Brain pericyte (primary cell): ENCODE measurements around the gene SRRM3.
"Not testable (repeated sequence)": the region's sequence is repeated elsewhere in the genome, so short reads cannot be mapped to it uniquely, and the experiment has no call there.

Experiments used
- DNase-seq: peaks from one replicate; pipeline ENCODE4 v3.0.0-alpha.2; 2012; ENCODE audit warnings: low read depth, low spot score

Gene SRRM3

DNA sequence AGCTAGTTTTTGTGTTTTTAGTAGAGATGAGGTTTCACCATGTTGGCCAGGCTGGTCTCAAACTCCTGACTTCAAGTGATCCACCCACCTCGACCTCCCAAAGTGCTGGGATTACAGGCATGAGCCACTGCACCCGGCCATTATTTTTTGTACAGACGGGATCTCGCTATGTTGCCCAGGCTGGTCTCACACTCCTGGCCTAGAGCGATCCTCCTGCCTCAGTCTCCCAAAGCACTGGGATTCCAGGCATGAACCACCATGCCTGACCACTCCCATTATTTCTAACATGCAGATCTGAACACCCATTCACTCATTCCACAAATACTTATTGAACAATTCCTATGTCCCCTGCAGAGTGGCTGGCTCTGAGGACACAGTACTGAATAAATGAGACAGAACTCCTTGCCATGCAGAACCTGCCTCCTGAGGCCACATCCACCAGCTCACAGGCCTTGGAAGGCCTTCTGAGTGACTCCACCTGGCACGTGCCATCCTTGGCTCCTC is 89.2 kb downstream of the SRRM3 start:
- not testable (repeated sequence) for DNase-seq

DNA sequence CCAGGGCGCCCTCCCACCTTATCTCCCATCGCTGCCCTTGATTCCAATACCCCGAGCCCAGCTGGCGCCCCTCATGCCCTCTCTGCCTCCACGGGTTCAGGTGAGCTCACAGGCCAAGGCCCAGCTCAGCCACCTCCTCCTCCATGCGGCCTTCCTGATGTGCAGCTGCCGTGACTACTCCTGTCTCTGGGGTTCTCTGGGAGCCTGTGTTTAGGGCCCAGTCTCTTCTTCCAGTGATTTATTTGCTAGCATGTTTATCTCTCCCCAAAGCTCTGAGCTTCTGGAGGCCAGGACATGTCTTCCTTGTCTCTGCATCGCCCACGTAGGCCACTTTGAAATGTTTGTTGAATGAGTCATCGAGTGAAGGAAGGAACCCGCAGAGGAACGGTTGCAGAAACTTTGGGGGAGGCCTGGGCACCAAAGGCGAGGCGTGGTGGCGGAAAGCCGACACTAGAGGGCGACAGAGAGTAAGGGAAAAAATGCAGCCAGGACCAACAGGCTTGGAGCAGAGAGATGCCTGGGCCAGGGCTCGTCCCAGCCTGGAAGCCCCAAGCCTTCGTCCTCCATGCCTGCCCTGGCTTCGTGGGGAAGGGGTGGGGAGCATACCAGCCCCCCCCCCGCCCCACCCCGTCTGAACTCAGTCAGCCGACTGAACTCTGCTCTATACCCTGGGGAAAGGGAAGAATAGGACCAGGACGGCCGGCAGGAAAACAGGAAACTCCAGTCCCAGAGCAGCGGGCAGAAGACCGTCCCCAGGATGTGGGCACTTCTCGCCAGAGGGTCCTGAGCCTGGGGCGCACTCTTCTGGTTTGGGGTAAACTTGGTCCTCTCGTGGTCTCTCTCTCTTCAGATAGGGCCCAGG is 89.9 kb downstream of the SRRM3 start:
- peak; percentile 87 for DNase-seq

DNA sequence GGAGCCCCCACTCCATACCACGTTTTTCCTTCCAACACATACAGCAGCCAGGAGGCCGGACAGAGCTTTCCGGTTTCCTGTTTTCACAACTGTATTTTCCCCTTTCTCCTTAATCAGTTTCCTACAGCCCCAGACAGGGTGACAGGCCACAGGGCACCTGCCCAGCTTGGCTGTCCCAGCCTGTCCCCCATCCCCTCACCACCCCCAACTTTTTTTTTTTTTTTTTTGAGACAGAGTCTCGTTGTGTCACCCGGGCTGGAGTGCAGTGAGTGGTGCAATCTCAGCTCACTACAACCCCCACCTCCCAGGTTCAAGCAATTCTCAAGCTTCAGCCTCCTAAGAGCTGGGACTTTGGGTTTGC is 90.5 kb downstream of the SRRM3 start:
- DNase-seq, result no peak

DNA sequence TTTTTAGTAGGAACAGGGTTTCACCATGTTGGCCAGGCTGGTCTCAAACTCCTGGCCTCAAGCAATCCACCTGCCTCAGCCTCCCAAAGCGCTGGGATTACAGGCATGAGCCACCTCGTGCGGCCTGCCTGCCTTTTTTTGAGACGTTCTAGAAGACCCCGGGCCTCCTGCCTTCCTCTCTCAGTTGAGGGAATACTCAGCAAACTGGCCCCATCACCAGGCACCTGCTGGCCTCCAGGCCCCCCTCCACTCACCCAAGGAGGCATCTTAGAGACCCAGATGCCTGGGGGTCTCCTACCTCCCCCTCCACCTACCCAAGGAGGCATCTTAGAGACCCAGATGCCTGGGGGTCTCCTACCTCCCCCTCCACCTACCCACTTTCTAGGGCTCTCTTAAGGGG is 91.2 kb downstream of the SRRM3 start:
- DNase-seq, result not testable (repeated sequence)

DNA sequence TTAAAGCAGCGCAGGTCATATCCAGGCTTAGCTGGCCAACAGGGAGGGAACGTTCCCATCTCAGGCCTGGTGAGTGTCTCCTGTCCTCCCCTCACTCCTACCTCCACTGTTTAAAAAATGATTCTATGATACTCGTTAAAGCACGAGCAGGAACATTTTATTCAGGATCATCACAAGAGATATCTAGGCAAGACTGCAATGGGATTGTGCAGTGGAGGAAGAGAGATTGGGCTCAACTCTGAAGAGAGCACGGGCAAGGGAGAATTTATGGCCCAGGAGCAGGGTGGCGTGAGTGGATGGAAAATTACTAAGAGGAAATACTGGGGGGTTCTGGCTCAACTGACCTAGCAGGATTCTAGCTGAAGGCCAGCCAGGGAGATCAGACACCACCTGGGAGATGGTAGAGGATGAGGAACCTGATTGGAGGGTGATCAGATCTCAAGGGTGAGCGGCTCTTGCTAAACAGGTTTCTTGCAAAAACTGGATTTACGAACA is 91.8 kb downstream of the SRRM3 start:
- DNase-seq, result no peak

DNA sequence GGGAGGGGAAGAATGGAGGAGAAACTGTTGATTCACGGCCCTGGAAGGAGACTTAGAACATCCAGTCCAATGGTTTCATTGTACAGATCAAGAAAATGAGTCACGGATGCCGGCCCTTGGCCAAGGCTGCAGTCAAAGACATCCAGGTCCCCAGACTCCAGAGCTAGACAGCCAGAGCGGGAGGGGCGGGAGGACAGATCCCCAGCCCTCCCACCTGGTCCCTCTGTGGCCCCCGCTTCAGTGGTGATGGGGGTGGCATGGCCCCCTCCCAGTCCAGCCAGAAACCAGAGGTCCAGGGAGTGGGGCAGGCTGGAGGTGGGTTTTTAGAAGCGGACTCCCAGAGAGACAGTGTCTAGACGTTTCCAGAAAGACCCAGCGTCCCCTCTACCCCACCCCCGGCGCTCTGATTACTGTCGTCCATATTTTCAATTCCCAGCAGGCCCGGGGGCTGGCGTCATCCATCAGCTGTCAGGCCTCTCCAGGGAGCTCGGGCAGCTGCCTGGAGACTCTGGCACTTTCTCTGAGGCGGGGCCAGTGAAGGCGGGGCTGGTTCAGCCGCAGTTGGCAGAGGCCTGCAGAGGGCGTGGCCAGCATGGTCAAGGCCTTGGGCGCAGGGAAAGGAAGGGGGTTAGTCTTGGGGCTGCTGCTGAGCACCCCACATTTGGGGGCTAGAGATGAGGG is 92.8 kb downstream of the SRRM3 start:
- DNase-seq, result peak; percentile 71

DNA sequence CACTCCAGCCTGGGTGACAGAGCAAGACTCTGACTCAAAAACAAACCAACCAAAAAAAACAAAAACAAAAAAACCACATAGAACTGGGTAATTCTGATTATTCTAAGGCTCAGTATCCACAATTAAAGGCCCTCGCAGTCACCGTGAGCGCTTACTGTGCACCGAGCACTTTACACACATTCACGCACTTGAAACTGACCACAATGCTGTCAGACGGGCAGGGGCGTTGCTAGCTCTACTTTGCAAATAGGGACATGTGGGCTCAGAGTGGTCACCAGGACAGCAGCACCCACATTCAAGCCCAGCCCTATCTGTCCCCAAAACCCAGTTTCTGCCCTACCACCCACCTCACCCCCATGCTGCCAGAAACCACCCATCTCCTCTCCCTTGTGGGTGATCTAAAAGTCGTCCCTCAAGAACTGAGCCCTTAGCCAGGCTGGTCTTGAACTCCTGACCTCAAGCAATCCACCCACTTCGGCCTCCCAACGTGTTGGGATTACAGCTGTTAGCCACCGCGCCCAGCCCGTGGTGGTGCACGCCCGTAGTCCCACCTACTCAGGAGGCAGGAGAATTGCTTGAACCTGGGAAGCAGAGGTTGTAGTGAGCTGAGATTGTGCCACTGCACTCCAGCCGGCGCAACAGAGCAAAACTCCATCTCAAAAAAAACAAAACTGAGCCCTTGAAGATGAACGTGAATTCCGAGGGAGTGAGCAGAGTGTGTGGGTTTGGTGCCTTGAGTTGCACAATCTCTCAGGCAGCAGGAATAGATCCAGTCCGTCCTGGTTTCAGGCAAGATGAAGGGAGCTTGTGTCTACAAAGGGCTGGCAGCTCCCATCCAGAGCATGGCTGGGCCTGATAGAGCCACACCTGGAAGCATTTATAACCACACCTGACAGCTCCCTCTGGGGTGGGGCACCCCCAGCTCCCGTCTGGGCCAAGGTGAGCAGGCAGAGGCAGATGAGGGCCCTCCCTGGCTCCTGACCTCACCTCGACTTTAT is 95.3 kb downstream of the SRRM3 start:
- no peak for DNase-seq

DNA sequence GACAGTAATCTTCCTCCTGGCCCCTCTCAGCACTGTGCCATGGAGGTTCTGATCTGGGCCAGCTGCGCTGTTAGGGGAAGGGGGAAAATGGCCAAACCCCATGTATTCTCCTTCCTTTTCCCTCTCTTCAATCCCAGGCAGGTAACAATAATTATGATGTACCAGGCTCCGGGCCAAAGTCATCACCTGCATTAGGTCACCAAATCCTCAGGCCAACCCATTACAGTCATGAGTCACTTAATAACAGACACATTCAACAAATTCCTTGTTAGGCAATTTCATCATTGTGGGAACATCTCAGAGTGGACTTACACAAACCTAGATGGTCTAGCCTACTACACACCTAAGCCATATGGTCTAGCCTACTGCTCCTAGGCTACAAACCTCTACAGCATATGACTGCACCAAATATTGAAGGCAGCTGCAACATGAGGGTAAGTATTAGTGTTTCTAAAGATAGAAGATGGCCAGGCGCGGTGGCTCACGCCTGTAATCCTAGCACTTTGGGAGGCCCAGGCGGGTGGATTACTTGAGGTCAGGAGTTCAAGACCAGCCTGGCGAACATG is 98.6 kb downstream of the SRRM3 start:
- no peak for DNase-seq

DNA sequence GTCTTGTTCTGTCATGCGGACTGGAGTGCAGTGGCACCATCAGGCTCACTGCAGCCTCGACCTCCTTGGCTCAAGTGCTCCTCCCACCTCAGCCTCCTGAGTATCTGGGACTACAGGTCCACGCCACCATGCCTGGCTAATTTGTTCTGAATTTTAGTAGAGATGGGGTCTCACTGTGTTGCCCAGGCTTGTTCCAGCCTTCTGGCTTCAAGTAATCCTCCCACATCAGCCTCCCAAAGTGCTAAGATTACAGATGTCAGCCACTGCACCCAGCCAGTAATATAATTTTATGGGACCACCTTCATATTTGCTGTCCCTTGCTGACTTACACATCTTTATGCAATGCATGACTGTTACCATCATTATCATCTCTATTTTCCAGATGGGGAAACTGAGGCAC is 99.3 kb downstream of the SRRM3 start:
- no peak for DNase-seq

DNA sequence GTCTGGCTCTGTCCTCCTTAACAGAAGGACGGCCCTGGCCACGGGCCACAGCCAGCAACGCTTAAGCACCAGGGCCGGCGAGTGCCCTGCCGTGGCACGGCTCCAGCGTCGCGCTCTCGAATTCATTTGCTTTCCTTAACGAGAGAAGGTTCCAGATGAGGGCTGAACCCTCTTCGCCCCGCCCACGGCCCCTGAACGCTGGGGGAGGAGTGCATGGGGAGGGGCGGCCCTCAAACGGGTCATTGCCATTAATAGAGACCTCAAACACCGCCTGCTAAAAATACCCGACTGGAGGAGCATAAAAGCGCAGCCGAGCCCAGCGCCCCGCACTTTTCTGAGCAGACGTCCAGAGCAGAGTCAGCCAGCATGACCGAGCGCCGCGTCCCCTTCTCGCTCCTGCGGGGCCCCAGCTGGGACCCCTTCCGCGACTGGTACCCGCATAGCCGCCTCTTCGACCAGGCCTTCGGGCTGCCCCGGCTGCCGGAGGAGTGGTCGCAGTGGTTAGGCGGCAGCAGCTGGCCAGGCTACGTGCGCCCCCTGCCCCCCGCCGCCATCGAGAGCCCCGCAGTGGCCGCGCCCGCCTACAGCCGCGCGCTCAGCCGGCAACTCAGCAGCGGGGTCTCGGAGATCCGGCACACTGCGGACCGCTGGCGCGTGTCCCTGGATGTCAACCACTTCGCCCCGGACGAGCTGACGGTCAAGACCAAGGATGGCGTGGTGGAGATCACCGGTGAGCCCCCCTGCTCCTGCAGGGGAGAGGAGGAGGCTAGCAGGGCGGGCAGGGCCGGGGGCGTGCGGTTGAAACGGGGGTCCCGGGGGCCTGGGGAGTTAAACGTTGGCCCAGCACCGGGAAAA is 100.9 kb downstream of the SRRM3 start, which contains the start of gene HSPB1:
TSS of gene HSPB1 (plus strand) at position 327 of the 855 bp plus-strand sequence. CDS start at position 367, 40 bp downstream.
- DNase-seq, result no peak

DNA sequence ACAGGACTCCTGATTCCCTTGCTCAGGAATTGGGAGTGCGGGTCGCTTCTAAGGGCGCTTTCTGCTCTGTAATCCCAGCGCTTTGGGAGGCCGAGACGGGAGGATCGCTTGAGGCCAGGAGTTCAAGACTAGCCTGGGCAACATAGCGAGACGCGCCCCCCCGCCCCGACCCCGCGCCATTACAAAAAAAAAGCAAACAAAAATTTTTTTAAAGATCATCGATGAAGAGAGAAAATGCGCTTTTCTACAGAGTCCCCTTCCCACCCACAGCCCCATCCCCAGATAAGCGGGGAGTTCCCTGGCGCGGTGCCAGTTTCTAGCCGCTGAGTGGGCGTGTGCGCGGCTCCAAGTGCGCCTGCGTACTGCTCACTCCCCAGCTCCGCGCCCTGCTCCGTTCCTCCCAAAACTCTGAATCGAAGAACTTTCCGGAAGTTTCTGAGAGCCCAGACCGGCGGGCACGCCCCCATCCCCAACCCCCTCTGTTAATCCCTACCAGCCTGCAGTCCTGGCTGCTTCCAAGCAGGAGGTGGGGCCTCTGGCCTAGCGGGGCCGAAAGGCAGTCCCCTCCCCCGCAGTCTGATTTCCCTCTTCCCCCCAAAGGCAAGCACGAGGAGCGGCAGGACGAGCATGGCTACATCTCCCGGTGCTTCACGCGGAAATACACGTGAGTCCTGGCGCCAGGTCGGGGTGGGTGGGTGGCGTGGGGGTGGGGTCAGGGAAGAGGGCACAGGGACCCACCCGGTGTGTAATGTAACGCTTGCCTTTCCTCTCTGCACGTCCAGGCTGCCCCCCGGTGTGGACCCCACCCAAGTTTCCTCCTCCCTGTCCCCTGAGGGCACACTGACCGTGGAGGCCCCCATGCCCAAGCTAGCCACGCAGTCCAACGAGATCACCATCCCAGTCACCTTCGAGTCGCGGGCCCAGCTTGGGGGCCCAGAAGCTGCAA is 101.8 kb downstream of the SRRM3 start:
- peak; percentile 72 for DNase-seq

DNA sequence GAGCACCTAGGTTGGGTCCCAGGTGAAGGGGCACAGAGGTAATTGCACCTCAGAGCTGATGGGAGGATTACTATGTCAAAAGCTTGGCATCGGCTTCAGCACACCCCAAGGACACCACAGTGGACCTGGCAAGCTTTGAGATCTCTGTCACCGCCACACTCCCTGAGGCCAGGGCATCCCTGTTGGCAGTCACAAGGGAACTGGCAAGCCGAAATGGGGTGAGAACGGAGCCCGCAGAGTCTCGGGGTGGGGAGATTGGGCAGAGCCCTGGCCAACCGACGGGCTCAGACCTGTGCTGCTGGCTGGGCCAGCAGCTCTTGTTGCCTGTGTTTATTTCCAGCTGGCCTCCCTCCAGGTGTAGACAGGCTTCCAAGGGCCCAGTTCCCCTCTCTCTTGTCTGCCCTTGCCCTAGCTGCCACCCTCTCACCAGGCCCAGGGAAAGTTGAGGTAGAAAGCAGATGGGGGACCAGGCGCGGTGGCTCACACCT is 103.2 kb downstream of the SRRM3 start:
- DNase-seq, result no peak

DNA sequence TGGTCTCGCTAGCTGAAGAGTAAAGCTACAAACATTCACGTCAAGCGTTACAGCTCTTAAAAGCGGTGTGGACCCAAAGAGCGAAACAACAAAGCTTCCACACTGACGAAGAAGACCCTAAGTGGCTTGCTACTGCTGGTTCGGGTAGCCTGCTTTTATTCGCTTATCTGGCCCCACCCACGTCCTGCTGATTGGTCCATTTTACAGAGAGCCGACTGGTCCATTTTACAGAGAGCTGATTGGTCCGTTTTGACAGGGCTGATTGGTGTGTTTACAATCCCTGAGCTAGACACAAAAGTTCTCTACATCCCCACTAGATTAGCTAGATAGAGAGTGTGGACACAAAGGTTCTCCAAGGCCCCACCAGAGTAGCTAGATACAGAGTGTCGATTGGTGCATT is 107.2 kb downstream of the SRRM3 start:
- not testable (repeated sequence) for DNase-seq

DNA sequence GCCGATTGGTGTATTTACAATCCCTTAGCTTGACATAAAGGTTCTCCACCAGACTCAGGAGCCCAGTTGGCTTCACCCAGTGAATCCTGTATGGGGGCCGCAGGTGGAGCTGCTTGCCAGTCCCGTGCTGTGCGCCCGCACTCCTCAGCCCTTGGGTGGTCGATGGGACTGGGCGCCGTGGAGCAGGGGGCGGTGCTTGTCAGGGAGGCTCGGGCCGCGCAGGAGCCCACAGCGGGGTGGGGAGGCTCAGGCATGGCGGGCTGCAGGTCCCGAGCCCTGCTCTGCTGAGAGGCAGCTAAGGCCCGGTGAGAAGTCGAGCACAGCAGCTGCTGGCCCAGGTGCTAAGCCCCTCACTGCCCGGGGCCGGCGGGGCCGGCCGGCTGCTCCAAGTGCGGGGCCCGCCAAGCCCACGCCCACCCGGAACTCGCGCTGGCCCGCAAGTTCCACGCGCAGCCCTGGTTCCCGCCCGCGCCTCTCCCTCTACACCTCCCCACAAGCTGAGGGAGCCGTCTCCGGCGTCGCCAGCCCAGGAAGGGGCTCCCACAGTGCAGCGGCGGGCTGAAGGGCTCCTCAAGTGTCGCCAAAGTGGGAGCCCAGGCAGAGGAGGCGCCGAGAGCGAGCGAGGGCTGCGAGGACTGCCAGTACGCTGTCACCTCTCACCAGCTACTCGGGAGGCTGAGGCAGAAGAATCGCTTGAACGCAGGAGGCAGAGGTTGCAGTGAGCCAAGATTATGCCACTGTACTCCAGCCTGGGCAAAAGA is 107.8 kb downstream of the SRRM3 start:
- not testable (repeated sequence) for DNase-seq

DNA sequence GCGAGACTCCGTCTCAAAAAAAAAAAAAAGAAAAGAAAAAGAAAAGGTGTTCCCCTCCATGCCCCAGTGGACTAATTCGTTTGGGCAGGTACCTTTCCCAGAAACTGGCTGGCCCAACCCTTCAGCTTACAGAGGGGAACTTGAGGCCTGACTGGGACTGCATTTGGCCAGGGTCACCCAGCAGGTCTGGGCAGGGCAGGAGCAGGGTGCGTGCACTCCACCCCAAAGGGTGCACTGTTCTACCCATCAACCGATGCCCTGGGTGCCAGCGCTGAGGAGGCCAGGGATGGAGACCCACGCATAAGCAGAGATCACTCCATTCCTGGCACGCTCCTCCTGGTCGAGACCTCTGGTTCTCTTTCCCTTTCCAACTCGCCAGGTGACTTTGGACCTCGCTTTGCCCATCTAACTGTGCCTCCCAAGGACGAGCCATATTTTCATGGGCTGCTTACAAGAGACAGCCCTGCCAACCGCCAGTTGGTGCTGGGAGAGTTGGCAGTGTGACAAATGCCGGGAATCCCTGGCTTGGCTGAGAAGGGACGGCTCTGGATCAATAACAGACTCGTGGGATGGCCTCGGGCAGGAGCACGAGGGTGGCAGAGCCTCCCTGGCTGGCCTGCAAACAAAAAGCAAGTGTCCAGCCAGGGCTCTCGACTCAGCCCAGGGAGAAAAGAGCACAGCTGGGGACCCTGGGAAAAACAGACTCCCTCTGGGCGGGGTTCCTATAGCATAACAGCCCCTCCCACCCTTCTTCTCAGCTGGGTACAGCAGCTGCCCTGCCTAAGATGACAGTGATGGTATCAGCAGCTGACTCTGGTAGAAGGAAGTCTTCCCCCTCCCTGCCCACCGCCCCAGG is 108.6 kb downstream of the SRRM3 start:
- DNase-seq, result no peak

DNA sequence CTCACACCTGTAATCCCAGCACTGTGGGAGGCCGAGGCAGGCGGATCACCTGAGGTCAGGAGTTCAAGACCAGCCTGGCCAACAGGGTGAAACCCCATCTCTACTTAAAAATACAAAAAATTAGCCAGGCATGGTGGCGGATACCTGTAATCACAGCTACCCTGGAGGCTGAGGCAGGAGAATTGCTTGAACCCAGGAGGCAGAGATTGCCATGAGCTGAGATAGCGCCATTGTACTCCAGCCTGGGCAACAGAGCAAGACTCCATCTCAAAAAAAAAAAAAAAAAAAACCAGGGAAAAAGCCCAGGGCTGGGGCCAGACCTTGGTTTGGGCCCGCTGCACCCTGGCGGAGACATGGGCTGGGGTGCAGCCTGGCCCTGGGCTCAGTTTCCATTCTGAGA is 110.1 kb downstream of the SRRM3 start:
- DNase-seq, result not testable (repeated sequence)
